ENCODE measurements around the gene CYS1. TPM values are rescaled to one million over a fixed set of nuclear protein-coding genes. Genes with fewer than 3 reads are reported as not detected.

Gene CYS1
- total and polyA plus RNA-seq, 4 donors, result 0.07 to 4.1 (median 1.0) TPM

DNA sequence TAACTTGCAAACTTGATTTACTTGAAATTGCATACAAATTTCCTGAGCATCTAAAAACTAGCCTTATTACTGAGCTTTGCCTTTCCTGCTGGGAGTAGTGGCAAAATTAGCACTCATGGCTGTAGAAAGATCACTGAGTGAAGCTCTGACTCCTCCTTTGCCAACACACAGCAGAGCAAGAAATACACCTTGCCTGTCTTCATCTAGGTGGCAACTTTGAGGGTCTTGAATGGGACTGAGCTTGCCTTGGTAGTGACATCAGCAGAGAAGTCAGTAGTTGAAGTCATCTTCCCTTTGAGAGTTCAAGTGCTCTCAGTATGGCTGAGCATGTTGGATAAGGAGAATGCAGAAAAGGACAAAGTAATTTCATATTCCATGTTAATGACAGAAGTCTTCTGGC, 48.2 kb upstream of the CYS1 start:
- H3K36me3 ChIP-seq (ENCODE audit: control insufficient read depth in 4 of 4, insufficient read depth in 3 of 4, low read depth in 1 of 4, low read length in 3 of 4), result no peaks in the 10 kb centered on the region
- H3K4me3 ChIP-seq (ENCODE audit: low read depth in 1 of 3, low read length in 3 of 3), result no peak overlapping the region
- no peak overlapping the region for H3K27ac ChIP-seq (ENCODE audit: low read depth in 1 of 2, low read length in 2 of 2)
- H3K4me1 ChIP-seq (ENCODE audit: control insufficient read depth in 4 of 4, insufficient read depth in 4 of 4, low read length in 3 of 4), result peaks cover 0 to 13% (median 4%) of the 10 kb centered on the region in 4 donors
- no peaks in the 10 kb centered on the region for H3K9me3 ChIP-seq (ENCODE audit: control insufficient read depth in 4 of 4, low read length in 3 of 4)
- no peak overlapping the region for H3K9ac ChIP-seq (ENCODE audit: low read depth in 1 of 2, low read length in 2 of 2)
- no peaks in the 10 kb centered on the region for H3K27me3 ChIP-seq (ENCODE audit: control insufficient read depth in 4 of 4, insufficient read depth in 4 of 4, low read length in 3 of 4)
- no peak for DNase-seq (ENCODE audit: low spot score)
- TF ChIP-seq EGR1 (IDR thresholded peaks at IDR 0.05; ENCODE audit: low read depth in 2 of 2), result no peak
- TF ChIP-seq YY1 (IDR thresholded peaks at IDR 0.05), result no peak
- TF ChIP-seq SP1 (IDR thresholded peaks at IDR 0.05), result no peak
- no peak for TF ChIP-seq RXRA (IDR thresholded peaks at IDR 0.05)
- TF ChIP-seq, protein P1, sequence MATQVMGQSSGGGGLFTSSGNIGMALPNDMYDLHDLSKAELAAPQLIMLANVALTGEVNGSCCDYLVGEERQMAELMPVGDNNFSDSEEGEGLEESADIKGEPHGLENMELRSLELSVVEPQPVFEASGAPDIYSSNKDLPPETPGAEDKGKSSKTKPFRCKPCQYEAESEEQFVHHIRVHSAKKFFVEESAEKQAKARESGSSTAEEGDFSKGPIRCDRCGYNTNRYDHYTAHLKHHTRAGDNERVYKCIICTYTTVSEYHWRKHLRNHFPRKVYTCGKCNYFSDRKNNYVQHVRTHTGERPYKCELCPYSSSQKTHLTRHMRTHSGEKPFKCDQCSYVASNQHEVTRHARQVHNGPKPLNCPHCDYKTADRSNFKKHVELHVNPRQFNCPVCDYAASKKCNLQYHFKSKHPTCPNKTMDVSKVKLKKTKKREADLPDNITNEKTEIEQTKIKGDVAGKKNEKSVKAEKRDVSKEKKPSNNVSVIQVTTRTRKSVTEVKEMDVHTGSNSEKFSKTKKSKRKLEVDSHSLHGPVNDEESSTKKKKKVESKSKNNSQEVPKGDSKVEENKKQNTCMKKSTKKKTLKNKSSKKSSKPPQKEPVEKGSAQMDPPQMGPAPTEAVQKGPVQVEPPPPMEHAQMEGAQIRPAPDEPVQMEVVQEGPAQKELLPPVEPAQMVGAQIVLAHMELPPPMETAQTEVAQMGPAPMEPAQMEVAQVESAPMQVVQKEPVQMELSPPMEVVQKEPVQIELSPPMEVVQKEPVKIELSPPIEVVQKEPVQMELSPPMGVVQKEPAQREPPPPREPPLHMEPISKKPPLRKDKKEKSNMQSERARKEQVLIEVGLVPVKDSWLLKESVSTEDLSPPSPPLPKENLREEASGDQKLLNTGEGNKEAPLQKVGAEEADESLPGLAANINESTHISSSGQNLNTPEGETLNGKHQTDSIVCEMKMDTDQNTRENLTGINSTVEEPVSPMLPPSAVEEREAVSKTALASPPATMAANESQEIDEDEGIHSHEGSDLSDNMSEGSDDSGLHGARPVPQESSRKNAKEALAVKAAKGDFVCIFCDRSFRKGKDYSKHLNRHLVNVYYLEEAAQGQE (IDR thresholded peaks at IDR 0.05), result no peak
- TF ChIP-seq RAD21 (IDR thresholded peaks at IDR 0.05), result no peak
- no peak for TF ChIP-seq HNF4G (IDR thresholded peaks at IDR 0.05)
- no peak for TF ChIP-seq HNF4A (conservative IDR thresholded peaks at IDR 0.05)
- TF ChIP-seq TAF1 (conservative IDR thresholded peaks at IDR 0.05), result no peak
- TF ChIP-seq, protein P2, sequence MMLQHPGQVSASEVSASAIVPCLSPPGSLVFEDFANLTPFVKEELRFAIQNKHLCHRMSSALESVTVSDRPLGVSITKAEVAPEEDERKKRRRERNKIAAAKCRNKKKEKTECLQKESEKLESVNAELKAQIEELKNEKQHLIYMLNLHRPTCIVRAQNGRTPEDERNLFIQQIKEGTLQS (IDR thresholded peaks at IDR 0.05), result no peak
- TF ChIP-seq, protein P3, sequence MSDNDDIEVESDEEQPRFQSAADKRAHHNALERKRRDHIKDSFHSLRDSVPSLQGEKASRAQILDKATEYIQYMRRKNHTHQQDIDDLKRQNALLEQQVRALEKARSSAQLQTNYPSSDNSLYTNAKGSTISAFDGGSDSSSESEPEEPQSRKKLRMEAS (IDR thresholded peaks at IDR 0.05), result no peak
- no peak for TF ChIP-seq FOXA1 (IDR thresholded peaks at IDR 0.05)
- TF ChIP-seq, protein P4, sequence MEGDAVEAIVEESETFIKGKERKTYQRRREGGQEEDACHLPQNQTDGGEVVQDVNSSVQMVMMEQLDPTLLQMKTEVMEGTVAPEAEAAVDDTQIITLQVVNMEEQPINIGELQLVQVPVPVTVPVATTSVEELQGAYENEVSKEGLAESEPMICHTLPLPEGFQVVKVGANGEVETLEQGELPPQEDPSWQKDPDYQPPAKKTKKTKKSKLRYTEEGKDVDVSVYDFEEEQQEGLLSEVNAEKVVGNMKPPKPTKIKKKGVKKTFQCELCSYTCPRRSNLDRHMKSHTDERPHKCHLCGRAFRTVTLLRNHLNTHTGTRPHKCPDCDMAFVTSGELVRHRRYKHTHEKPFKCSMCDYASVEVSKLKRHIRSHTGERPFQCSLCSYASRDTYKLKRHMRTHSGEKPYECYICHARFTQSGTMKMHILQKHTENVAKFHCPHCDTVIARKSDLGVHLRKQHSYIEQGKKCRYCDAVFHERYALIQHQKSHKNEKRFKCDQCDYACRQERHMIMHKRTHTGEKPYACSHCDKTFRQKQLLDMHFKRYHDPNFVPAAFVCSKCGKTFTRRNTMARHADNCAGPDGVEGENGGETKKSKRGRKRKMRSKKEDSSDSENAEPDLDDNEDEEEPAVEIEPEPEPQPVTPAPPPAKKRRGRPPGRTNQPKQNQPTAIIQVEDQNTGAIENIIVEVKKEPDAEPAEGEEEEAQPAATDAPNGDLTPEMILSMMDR (IDR thresholded peaks at IDR 0.05; ENCODE audit: low read depth, low read length, missing input control), result no peak
- TF ChIP-seq, protein P5, sequence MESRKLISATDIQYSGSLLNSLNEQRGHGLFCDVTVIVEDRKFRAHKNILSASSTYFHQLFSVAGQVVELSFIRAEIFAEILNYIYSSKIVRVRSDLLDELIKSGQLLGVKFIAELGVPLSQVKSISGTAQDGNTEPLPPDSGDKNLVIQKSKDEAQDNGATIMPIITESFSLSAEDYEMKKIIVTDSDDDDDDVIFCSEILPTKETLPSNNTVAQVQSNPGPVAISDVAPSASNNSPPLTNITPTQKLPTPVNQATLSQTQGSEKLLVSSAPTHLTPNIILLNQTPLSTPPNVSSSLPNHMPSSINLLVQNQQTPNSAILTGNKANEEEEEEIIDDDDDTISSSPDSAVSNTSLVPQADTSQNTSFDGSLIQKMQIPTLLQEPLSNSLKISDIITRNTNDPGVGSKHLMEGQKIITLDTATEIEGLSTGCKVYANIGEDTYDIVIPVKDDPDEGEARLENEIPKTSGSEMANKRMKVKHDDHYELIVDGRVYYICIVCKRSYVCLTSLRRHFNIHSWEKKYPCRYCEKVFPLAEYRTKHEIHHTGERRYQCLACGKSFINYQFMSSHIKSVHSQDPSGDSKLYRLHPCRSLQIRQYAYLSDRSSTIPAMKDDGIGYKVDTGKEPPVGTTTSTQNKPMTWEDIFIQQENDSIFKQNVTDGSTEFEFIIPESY (IDR thresholded peaks at IDR 0.05), result no peak
- no peak for TF ChIP-seq GABPA (IDR thresholded peaks at IDR 0.05 in 1 of 2, conservative IDR thresholded peaks at IDR 0.05 in 1 of 2)
- no peak for TF ChIP-seq JUND (IDR thresholded peaks at IDR 0.05)
- no peak for TF ChIP-seq FOXA2 (IDR thresholded peaks at IDR 0.05)
- TF ChIP-seq NR2F2 (IDR thresholded peaks at IDR 0.05), result no peak

Data from liver (tissue), 9 donors.